VCaP (cell line): Measurements from ENCODE around the gene PARD6B.

Experiments
- H3K27ac ChIP-seq: fragments of 450-650 bp; 2 replicates; pipeline ENCODE4 v1.5.1; 2017
- TF ChIP-seq, protein P1 (sequence below): fragments of 450-650 bp; conservative IDR thresholded peaks from 2 replicates; pipeline ENCODE4 v1.5.1; 2017; ENCODE audit warnings: mild to moderate bottlenecking, moderate library complexity

PARD6B gene

DNA sequence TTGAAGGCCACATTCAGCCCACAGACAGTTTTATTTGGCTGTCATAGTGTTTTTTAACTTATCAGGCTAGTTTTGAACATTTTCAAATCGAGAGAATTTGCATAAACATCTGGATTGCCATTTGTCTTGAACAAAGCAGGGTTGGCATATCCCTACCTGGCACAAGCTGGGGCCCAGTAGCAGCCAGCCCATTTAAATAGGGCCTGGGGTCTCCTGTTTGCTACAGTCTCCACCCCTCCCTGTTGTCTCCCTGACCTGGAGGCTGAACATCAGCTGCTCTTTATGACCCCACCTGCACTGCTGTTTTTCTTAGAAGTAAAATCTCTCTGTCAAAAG lies 73.9 kb downstream of the PARD6B start:
- TF ChIP-seq, protein P1, sequence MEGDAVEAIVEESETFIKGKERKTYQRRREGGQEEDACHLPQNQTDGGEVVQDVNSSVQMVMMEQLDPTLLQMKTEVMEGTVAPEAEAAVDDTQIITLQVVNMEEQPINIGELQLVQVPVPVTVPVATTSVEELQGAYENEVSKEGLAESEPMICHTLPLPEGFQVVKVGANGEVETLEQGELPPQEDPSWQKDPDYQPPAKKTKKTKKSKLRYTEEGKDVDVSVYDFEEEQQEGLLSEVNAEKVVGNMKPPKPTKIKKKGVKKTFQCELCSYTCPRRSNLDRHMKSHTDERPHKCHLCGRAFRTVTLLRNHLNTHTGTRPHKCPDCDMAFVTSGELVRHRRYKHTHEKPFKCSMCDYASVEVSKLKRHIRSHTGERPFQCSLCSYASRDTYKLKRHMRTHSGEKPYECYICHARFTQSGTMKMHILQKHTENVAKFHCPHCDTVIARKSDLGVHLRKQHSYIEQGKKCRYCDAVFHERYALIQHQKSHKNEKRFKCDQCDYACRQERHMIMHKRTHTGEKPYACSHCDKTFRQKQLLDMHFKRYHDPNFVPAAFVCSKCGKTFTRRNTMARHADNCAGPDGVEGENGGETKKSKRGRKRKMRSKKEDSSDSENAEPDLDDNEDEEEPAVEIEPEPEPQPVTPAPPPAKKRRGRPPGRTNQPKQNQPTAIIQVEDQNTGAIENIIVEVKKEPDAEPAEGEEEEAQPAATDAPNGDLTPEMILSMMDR: no peak
- no peak overlapping the region for H3K27ac ChIP-seq

DNA sequence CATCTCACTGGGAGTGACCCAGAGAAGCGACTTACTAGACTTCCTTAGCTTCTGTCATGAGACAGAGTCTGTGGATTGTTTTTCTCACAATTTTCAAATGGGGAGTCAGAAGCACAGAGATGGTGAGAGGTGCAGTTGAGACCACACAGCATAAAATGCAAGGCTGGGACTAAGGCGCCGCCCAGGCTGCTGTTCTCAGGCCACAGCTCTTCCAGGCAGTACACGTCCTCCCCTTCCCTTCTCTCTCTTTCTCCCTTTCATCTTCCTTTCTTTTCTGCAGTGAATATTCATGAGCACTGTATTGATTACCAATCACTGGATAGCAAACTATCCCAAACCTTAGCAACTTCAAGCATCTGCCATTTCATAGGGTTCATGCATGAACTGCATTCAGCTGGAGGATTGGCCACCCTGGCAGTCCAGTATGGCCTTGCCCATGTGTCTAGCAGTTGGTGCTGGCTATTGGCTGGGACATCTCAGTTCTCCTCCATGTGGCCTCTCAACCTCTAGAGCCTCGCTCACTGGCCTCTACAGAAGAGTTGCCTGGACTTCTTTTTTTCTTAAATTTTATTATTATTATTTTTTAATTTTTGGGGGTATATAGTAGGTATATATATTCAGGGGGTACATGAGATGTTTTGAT lies 74.9 kb downstream of the PARD6B start:
- no peak overlapping the region for H3K27ac ChIP-seq
- TF ChIP-seq, protein P1: no peak
